Neural progenitor cell (in vitro differentiated cells): ENCODE results near the gene ITGA2.

Experiments used
- EZH2 ChIP-seq: fragments of 200-600 bp; sonication (generic); IDR thresholded peaks from 2 replicates; pipeline ENCODE4 v1.6.1; 2017; ENCODE audit warnings: antibody characterized with exemption, mild to moderate bottlenecking, moderate library complexity
- EZH2phosphoT487 ChIP-seq: fragments of 200-600 bp; sonication (generic); IDR thresholded peaks from 2 replicates; pipeline ENCODE4 v1.6.1; 2017; ENCODE audit warnings: antibody characterized with exemption
- TF ChIP-seq, protein P1 (sequence below): fragments of 200-600 bp; sonication (generic); IDR thresholded peaks from 2 replicates; pipeline ENCODE4 v1.5.1; 2017; ENCODE audit warnings: antibody characterized with exemption, mild to moderate bottlenecking

DNA sequence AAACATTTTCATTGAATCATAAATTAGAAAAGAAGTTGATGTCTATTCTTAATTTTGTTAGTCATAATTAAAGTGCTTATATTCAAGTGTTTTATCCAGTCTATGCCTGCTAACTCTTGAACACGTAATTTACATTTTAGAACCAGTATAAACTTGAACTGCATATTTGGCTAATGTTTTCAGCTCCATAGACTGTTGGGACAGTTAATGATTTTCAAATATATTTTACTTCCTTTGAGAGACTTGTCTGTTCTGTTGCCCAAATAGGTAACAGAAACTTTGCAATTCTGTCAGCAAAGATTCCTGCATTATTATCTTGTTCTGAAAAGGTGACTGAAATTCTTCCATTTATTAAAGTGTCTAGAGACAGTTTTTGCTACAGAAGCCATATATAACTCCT lies 7.8 kb downstream of the ITGA2 start:
- TF ChIP-seq, protein P1, sequence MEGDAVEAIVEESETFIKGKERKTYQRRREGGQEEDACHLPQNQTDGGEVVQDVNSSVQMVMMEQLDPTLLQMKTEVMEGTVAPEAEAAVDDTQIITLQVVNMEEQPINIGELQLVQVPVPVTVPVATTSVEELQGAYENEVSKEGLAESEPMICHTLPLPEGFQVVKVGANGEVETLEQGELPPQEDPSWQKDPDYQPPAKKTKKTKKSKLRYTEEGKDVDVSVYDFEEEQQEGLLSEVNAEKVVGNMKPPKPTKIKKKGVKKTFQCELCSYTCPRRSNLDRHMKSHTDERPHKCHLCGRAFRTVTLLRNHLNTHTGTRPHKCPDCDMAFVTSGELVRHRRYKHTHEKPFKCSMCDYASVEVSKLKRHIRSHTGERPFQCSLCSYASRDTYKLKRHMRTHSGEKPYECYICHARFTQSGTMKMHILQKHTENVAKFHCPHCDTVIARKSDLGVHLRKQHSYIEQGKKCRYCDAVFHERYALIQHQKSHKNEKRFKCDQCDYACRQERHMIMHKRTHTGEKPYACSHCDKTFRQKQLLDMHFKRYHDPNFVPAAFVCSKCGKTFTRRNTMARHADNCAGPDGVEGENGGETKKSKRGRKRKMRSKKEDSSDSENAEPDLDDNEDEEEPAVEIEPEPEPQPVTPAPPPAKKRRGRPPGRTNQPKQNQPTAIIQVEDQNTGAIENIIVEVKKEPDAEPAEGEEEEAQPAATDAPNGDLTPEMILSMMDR, result no peak
- TF ChIP-seq EZH2phosphoT487, result no peak
- TF ChIP-seq EZH2, result no peak
